ENCODE measurements around the gene FAM78B. TPM values are rescaled to one million over a fixed set of nuclear protein-coding genes. Genes with fewer than 3 reads are reported as not detected.

FAM78B gene
- total RNA-seq, 1 experiment from 2014 or later: 1.1 TPM

GRCh38 chr1:166197597-166197996 is 30.8 kb upstream of the FAM78B start:
- Mint-ChIP-seq H3K9me3 (ENCODE audit: unreplicated experiment) (no peaks in the 10 kb centered on the region), H3K4me1 (ENCODE audit: insufficient read depth, unreplicated experiment) (no peaks in the 10 kb centered on the region), H3K27me3 (ENCODE audit: insufficient read depth, unreplicated experiment) (peaks cover 9% of the 10 kb centered on the region), H3K4me3 (ENCODE audit: unreplicated experiment) (no peak overlapping the region), H3K36me3 (ENCODE audit: insufficient read depth, unreplicated experiment) (peaks cover 6% of the 10 kb centered on the region), H3K27ac (ENCODE audit: low read depth, unreplicated experiment) (no peak overlapping the region)
- no TSS peak for BruUV-seq (replicated peaks)
- TF ChIP-seq CTCF (IDR thresholded peaks at IDR 0.05; ENCODE audit: unreplicated experiment): no peak
- POLR2A ChIA-PET: interaction anchor here (0.7 to 1.3 kb wide), 3 partner anchors 10 to 14 kb away, joined by 3 read pairs; no protein-coding TSS in a partner anchor
- DNase-seq (ENCODE audit: unreplicated experiment): peak; percentile 30
- intact Hi-C loops (cut with micrococcal nuclease): no loop called here
- CTCF ChIA-PET: interaction anchor here (0.9 to 1.6 kb wide), 3 partner anchors 9 to 269 kb away, joined by 3 to 4 read pairs (median 4); no protein-coding TSS in a partner anchor

GRCh38 chr1:166197141-166197540 is 30.3 kb upstream of the FAM78B start:
- intact Hi-C loops (cut with micrococcal nuclease): no loop called here
- no peak overlapping the region for H3K27ac Mint-ChIP-seq (ENCODE audit: low read depth, unreplicated experiment)

GRCh38 chr1:166193057-166193698 is 26.4 kb upstream of the FAM78B start:
- no peak overlapping the region for H3K4me3 Mint-ChIP-seq (ENCODE audit: unreplicated experiment)
- peaks cover 6% of the 10 kb centered on the region for H3K36me3 Mint-ChIP-seq (ENCODE audit: insufficient read depth, unreplicated experiment)
- H3K27ac Mint-ChIP-seq (ENCODE audit: low read depth, unreplicated experiment): no peak overlapping the region
- no peaks in the 10 kb centered on the region for H3K9me3 Mint-ChIP-seq (ENCODE audit: unreplicated experiment)
- BruUV-seq (replicated peaks): no TSS peak
- ChIA-PET POLR2A (no interaction called here), CTCF (no interaction called here)
- no peak for TF ChIP-seq CTCF (IDR thresholded peaks at IDR 0.05; ENCODE audit: unreplicated experiment)
- no peaks in the 10 kb centered on the region for H3K4me1 Mint-ChIP-seq (ENCODE audit: insufficient read depth, unreplicated experiment)
- intact Hi-C loops (cut with micrococcal nuclease): no loop called here
- DNase-seq (ENCODE audit: unreplicated experiment): peak; percentile 30
- H3K27me3 Mint-ChIP-seq (ENCODE audit: insufficient read depth, unreplicated experiment): no peaks in the 10 kb centered on the region

More at GRCh38 chr1:166197141-166197540, 30.3 kb upstream of the FAM78B start:
- ChIA-PET CTCF (interaction anchor here (0.6 to 1.6 kb wide), 3 partner anchors 106 to 269 kb away, joined by 3 to 4 read pairs (median 4); no protein-coding TSS in a partner anchor), POLR2A (interaction anchor here (0.6 to 1.3 kb wide), 4 partner anchors 10 to 30 kb away, joined by 3 read pairs; partner anchors contain the start of gene FAM78B)
- DNase-seq (ENCODE audit: unreplicated experiment): peak; percentile 60
- H3K36me3 Mint-ChIP-seq (ENCODE audit: insufficient read depth, unreplicated experiment): peaks cover 6% of the 10 kb centered on the region
- peaks cover 9% of the 10 kb centered on the region for H3K27me3 Mint-ChIP-seq (ENCODE audit: insufficient read depth, unreplicated experiment)
- BruUV-seq (replicated peaks): no TSS peak
- H3K4me3 Mint-ChIP-seq (ENCODE audit: unreplicated experiment): no peak overlapping the region
- no peak for TF ChIP-seq CTCF (IDR thresholded peaks at IDR 0.05; ENCODE audit: unreplicated experiment)
- H3K9me3 Mint-ChIP-seq (ENCODE audit: unreplicated experiment): no peaks in the 10 kb centered on the region
- no peaks in the 10 kb centered on the region for H3K4me1 Mint-ChIP-seq (ENCODE audit: insufficient read depth, unreplicated experiment)

GRCh38 chr1:166190400-166190799 is 23.6 kb upstream of the FAM78B start:
- Mint-ChIP-seq H3K9me3 (ENCODE audit: unreplicated experiment) (no peaks in the 10 kb centered on the region), H3K4me1 (ENCODE audit: insufficient read depth, unreplicated experiment) (peaks cover 3% of the 10 kb centered on the region), H3K36me3 (ENCODE audit: insufficient read depth, unreplicated experiment) (no peaks in the 10 kb centered on the region), H3K27ac (ENCODE audit: low read depth, unreplicated experiment) (no peak overlapping the region), H3K27me3 (ENCODE audit: insufficient read depth, unreplicated experiment) (no peaks in the 10 kb centered on the region), H3K4me3 (ENCODE audit: unreplicated experiment) (no peak overlapping the region)
- BruUV-seq (replicated peaks): no TSS peak
- intact Hi-C loops (cut with micrococcal nuclease): no loop called here
- CTCF ChIA-PET: interaction anchor here (1.2 kb wide), 1 partner anchor 12 kb away, joined by 3 read pairs; no protein-coding TSS in a partner anchor
- DNase-seq (ENCODE audit: unreplicated experiment): no peak
- POLR2A ChIA-PET: no interaction called here
- TF ChIP-seq CTCF (IDR thresholded peaks at IDR 0.05; ENCODE audit: unreplicated experiment): no peak
